WTC11 (cell line): Measurements from ENCODE around the gene DTX4.

Experiments used
- ERG ChIP-seq: fragments of 250-450 bp; sonication (Bioruptor Pico); IDR thresholded peaks from 2 replicates; pipeline ENCODE4 v1.8.0; 2021; ENCODE audit warnings: mild to moderate bottlenecking
- KAT7 ChIP-seq: sonication (generic); formaldehyde crosslinking; IDR thresholded peaks from 2 replicates; pipeline ENCODE4 v1.8.1; 2023; ENCODE audit warnings: missing genetic modification reagents, mild to moderate bottlenecking, borderline replicate concordance

GRCh38 chr11:59172345-59173079 is 580 bp downstream of the DTX4 start:
- TF ChIP-seq KAT7 (CRISPR knock-in tag) (no peak), ERG (CRISPR knock-in tag) (no peak)
